ENCODE results near the gene PSMD10. TPM values are rescaled to one million over a fixed set of nuclear protein-coding genes. Genes with fewer than 3 reads are reported as not detected.

Gene PSMD10
- polyA plus RNA-seq, 1 experiment, result 118 TPM

GRCh38 chrX:108123591-108124366 lies 32.4 kb upstream of the PSMD10 start:
- ChIA-PET CTCF (no interaction called here), POLR2A (interaction anchor here (1.1 kb wide), 1 partner anchor 32 kb away, joined by 4 read pairs; the partner anchor contains the start of gene ATG4A)
- H3K9me3 ChIP-seq (ENCODE audit: control insufficient read depth, insufficient read depth, low read length), result no peaks in the 10 kb centered on the region
- H3K27ac ChIP-seq (ENCODE audit: low read depth, low read length), result no peak overlapping the region
- DNase-seq (ENCODE audit: low read depth, low spot score), result no peak
- no peaks in the 10 kb centered on the region for H3K27me3 ChIP-seq (ENCODE audit: control insufficient read depth, insufficient read depth, low read length)
- TF ChIP-seq, protein P1, sequence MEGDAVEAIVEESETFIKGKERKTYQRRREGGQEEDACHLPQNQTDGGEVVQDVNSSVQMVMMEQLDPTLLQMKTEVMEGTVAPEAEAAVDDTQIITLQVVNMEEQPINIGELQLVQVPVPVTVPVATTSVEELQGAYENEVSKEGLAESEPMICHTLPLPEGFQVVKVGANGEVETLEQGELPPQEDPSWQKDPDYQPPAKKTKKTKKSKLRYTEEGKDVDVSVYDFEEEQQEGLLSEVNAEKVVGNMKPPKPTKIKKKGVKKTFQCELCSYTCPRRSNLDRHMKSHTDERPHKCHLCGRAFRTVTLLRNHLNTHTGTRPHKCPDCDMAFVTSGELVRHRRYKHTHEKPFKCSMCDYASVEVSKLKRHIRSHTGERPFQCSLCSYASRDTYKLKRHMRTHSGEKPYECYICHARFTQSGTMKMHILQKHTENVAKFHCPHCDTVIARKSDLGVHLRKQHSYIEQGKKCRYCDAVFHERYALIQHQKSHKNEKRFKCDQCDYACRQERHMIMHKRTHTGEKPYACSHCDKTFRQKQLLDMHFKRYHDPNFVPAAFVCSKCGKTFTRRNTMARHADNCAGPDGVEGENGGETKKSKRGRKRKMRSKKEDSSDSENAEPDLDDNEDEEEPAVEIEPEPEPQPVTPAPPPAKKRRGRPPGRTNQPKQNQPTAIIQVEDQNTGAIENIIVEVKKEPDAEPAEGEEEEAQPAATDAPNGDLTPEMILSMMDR (IDR thresholded peaks at IDR 0.05; ENCODE audit: low read depth, low read length), result no peak
- H3K4me3 ChIP-seq (ENCODE audit: low read depth, low read length), result no peak overlapping the region

- H3K9me3 ChIP-seq (ENCODE audit: control insufficient read depth, insufficient read depth, low read length), result no peaks in the 10 kb centered on the region
- POLR2A ChIA-PET, result interaction anchor here (1.1 kb wide), 1 partner anchor 31 kb away, joined by 4 read pairs; the partner anchor contains the start of gene ATG4A
- TF ChIP-seq, protein P1 (IDR thresholded peaks at IDR 0.05; ENCODE audit: low read depth, low read length), result no peak
- H3K27me3 ChIP-seq (ENCODE audit: control insufficient read depth, insufficient read depth, low read length), result no peaks in the 10 kb centered on the region
- no peak overlapping the region for H3K4me3 ChIP-seq (ENCODE audit: low read depth, low read length)
- no peak overlapping the region for H3K27ac ChIP-seq (ENCODE audit: low read depth, low read length)
- CTCF ChIA-PET, result no interaction called here
- no peak for DNase-seq (ENCODE audit: low read depth, low spot score)
These were observed 31.4 kb upstream of the PSMD10 start for GRCh38 chrX:108122748-108123147.

GRCh38 chrX:108121291-108121690 lies 29.9 kb upstream of the PSMD10 start:
- Histone ChIP-seq H3K27me3 (ENCODE audit: control insufficient read depth, insufficient read depth, low read length) (no peaks in the 10 kb centered on the region), H3K4me3 (ENCODE audit: low read depth, low read length) (no peak overlapping the region), H3K9me3 (ENCODE audit: control insufficient read depth, insufficient read depth, low read length) (no peaks in the 10 kb centered on the region), H3K27ac (ENCODE audit: low read depth, low read length) (no peak overlapping the region)
- ChIA-PET CTCF (no interaction called here), POLR2A (no interaction called here)
- TF ChIP-seq, protein P1 (IDR thresholded peaks at IDR 0.05; ENCODE audit: low read depth, low read length), result no peak
- no peak for DNase-seq (ENCODE audit: low read depth, low spot score)

DNA sequence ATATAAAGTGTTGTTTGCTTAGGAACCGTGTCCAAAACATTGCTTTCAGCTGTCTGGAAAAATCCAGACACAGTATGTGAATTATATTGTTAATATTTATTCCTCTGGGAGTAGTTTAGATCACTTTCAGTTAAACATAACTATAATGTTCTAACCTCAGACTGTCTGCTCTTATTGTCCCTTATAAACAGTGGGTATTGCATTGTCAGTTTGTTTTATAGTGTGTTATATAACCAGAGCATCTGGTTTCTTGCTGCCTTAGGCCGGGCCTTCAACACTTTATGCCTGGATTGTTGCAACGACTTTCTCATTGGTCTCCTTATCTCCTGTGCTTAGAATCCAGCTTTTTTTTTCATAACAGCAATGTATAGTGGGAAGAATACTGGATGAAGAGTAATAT lies 26.6 kb upstream of the PSMD10 start:
- TF ChIP-seq, protein P1 (IDR thresholded peaks at IDR 0.05; ENCODE audit: low read depth, low read length), result no peak
- no peaks in the 10 kb centered on the region for H3K9me3 ChIP-seq (ENCODE audit: control insufficient read depth, insufficient read depth, low read length)
- DNase-seq (ENCODE audit: low read depth, low spot score), result no peak
- ChIA-PET POLR2A (no interaction called here), CTCF (no interaction called here)
- H3K4me3 ChIP-seq (ENCODE audit: low read depth, low read length), result no peak overlapping the region
- H3K27ac ChIP-seq (ENCODE audit: low read depth, low read length), result no peak overlapping the region
- no peaks in the 10 kb centered on the region for H3K27me3 ChIP-seq (ENCODE audit: control insufficient read depth, insufficient read depth, low read length)

GRCh38 chrX:108114541-108114940 lies 23.2 kb upstream of the PSMD10 start:
- Histone ChIP-seq H3K27me3 (ENCODE audit: control insufficient read depth, insufficient read depth, low read length) (no peaks in the 10 kb centered on the region), H3K4me3 (ENCODE audit: low read depth, low read length) (no peak overlapping the region), H3K27ac (ENCODE audit: low read depth, low read length) (no peak overlapping the region), H3K9me3 (ENCODE audit: control insufficient read depth, insufficient read depth, low read length) (no peaks in the 10 kb centered on the region)
- DNase-seq (ENCODE audit: low read depth, low spot score), result no peak
- ChIA-PET CTCF (no interaction called here), POLR2A (no interaction called here)
- TF ChIP-seq, protein P1 (IDR thresholded peaks at IDR 0.05; ENCODE audit: low read depth, low read length), result no peak

Data from AG04450 (cell line).